NK-92 treated with Interleukin-12 subunit alpha and Interleukin-12 subunit beta, amount 100 ng/mL, for 24 hours (cell line): Measurements from ENCODE around the gene NPM1.
"Not testable (repeated sequence)": the region's sequence is repeated elsewhere in the genome, so short reads cannot be mapped to it uniquely, and the experiment has no call there.

Source experiments
- DNase-seq: peaks from one replicate; lab custom pipeline; 2025; lab: John Stamatoyannopoulos, UW

NPM1 gene

DNA sequence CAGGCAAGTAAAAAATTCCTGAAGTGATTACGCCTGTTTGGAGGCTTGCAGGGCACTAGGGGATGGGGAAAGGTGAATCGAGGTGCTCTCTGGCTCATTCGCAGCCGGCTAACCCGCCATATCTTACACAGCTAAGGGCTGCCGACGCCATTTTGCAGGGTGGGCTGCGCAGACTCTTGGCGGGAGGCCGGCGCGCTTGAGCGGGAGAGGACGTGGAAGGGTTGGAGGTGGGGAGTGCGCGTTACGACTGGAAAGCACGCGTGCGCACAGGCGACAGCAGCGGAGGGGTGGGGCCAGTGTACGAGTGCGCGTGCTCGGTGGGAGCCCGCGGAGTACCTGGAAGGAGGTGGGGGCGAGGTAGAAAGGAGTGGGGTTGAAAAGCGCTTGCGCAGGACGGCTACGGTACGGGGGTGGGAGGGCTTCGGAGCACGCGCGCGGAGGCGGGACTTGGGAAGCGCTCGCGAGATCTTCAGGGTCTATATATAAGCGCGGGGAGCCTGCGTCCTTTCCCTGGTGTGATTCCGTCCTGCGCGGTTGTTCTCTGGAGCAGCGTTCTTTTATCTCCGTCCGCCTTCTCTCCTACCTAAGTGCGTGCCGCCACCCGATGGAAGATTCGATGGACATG is at the start of gene NPM1:
NPM1 (plus strand) TSS at position 505 of the 625 bp plus-strand sequence; CDS start at position 605, 100 bp downstream.
- DNase-seq, result peak; percentile 99

DNA sequence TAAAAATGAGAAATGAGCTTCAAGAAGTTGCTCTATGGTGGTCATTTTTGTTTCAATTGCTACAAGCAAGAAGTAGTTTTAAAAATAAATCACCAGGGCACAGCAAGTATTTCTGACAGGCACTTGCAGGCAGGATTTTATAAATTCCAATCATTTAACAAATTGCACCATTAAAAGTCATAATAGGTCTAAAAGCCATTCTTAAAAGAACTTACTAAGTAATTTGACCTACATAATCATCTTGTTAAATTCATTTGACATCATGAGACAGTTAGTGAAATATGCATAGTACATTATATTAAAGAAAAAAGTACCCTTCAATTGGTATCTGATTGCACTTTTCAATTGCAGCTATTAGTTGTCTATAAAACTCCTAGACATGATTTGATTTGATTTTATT is 47.6 kb upstream of the NPM1 start:
- DNase-seq, result no peak

- DNase-seq, result no peak
Measured at GRCh38 chr5:171340491-171340890, 47.2 kb upstream of the NPM1 start.

- no peak for DNase-seq
Measured at GRCh38 chr5:171342362-171343111, 45.1 kb upstream of the NPM1 start.

GRCh38 chr5:171344936-171345608 is 42.6 kb upstream of the NPM1 start:
- no peak for DNase-seq

- no peak for DNase-seq
Measured at GRCh38 chr5:171351536-171352073, 36.0 kb upstream of the NPM1 start.

GRCh38 chr5:171355302-171355724 is 32.3 kb upstream of the NPM1 start:
- peak; percentile 4 for DNase-seq

GRCh38 chr5:171357843-171358242 is 29.8 kb upstream of the NPM1 start:
- no peak for DNase-seq

- DNase-seq, result not testable (repeated sequence)
Measured at GRCh38 chr5:171361151-171361550, 26.5 kb upstream of the NPM1 start.

DNA sequence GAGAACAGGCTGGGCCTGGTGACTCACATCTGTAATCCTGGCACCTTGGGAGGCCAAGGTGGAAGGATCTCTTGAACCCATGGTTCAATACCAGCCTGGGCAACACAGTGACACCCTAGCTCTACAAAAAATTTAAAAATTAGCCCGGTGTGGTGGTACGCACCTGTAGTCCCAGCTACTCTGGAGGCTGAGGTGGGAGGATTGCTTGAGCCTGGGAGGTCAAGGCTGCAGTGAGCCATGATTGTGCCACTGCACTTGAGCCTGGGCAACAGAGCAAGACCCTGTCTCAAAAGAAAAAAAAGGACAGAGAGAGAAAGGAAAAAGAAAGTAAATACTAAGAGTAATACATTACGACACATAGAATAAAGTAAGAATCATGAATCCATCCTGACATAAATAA is 24.4 kb upstream of the NPM1 start:
- not testable (repeated sequence) for DNase-seq

GRCh38 chr5:171363846-171364245 is 23.8 kb upstream of the NPM1 start:
- no peak for DNase-seq

- no peak for DNase-seq
Measured at GRCh38 chr5:171365351-171365750, 22.3 kb upstream of the NPM1 start.

DNA sequence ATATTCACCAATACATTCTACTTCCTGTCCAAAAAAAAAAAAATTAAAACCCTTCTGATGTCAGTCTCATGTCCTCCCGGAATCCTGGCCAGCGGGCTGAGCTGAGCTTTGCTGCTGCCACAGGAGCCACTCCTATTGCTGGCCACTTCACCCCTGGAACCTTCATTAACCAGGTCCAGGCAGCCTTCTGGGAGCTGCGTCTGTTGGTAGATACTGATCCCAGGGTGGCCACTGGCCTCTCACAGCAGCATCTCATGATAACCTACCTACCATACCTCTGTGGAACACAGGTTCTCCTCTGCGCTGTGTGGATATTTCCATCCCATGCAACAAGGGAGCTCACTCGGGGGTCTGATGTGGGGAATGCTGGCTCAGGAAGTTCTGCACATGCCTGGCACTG is 21.0 kb upstream of the NPM1 start:
- DNase-seq, result no peak

DNA sequence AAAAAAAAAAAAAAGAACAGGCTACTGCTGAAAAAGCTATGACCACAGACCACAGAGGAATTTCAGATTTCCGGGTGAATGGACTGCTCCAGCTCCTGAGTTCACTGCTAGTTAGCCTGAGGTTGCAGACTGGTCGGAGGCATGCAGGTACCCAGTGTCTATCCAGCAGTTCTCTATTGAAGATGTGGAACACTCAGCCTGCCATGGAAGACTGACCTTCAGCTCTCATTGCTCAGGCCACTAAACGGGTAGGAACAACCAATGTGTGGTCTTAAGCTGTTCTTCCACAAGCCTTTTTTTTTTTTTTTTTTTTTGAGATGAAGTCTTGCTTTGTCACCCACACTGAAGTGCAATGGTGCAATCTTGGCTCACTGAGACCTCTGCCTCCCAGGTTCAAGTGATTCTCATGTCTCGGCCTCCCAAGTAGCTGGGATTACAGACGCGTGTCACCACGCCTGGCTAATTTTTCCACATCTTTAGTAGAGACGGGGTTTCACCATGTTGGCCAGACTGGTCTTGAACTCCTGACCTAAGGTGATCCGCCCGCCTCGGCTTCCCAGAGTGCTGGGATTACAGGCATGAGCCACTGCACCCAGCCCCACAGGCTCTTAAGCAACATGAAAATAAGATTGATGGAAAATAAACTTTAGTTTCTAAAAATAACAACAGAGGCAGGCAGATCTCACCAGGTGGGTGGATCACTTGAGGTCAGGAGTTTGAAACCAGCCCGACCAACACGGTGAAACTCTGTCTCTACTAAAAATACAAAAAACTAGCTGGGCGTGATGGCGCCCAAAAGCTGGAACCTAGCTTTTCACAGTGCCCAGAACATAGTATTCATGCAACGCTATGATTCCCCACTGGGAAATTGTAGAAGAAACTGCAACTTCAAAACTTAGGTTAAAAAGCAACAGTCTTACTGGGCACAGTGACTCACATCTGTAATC is 20.0 kb upstream of the NPM1 start:
- DNase-seq, result no peak

DNA sequence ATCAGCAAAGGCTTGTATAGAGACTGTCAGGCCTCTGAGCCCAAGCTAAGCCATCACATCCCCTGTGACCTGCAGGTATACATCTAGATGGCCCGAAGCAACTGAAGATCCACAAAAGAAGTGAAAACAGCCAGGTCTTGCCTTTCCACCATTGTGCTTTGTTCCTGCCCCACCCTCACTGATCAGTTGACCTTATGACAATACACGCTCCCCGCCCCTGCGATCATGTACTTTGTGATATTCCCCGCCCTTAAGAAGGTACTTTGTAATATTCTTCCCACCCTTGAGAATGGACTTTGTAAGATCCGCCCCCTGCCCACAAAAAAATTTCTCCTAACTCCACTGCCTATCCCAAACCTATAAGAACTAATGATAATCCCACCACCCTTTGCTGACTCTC is 18.6 kb upstream of the NPM1 start:
- no peak for DNase-seq

DNA sequence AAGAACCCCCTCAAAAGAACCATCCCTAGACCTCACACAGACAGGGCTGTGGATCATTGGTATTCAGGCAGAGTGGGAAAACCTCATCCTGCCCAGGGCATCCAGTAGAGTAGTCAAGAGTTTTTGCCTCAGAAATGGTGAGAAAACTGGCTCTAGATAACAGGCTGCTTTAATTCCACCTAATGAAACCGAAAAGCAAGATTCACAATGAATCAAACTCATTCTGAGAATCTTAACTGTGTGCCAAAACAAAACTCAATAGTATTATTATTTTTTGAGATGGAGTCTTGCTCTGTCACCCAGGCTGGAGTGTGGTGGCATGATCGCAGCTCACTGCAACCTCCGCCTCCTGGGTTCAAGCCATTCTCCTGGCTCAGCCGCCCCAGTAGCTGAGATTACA is 17.8 kb upstream of the NPM1 start:
- no peak for DNase-seq

GRCh38 chr5:171370881-171371280 is 16.8 kb upstream of the NPM1 start:
- not testable (repeated sequence) for DNase-seq

GRCh38 chr5:171371326-171371725 is 16.3 kb upstream of the NPM1 start:
- DNase-seq, result no peak

DNA sequence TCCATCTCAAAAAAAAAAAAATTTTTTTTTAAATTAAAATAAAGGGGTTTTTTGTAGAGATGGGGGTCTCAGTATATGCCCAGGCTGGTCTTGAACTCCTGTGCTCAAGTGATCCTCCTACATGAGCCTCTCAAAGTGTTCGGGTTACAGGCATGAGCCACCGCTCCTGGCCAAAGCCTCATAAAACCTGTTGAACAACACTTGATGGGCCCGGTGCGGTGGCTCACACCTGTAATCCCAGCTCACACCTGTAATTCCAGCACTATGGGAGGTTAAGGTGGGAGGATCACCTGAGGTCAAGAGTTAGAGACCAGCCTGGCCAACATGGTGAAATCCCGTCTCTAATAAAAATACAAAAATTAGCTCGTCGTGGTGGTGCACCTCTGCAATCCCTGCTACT is 7.7 kb upstream of the NPM1 start:
- no peak for DNase-seq

GRCh38 chr5:171384416-171384815 is 3.2 kb upstream of the NPM1 start:
- not testable (repeated sequence) for DNase-seq

GRCh38 chr5:171384999-171385398 is 2.6 kb upstream of the NPM1 start:
- DNase-seq, result peak; percentile 28
